H1 (cell line): ENCODE measurements around the gene ARMC12. TPM values are rescaled to one million over a fixed set of nuclear protein-coding genes. Genes with fewer than 3 reads are reported as not detected.

Source experiments
- CEBPB ChIP-seq: IDR thresholded peaks from 2 replicates; pipeline ENCODE4 v1.6.1; 2012; ENCODE audit warnings: low read depth, low read length
- HDAC2 ChIP-seq, 2 experiments: fragments of 300-600 bp in 1 of 2; sonication (generic) in 1 of 2; IDR thresholded peaks; 2 replicates each; pipeline ENCODE4 v1.6.1; 2011 to 2012; ENCODE audit warnings: low read depth in 2 of 2, low read length in 2 of 2, mild to moderate bottlenecking in 2 of 2, moderate library complexity in 2 of 2, borderline replicate concordance in 1 of 2, inconsistent platforms in 1 of 2
- polyA plus RNA-seq, 7 experiments: library from polyadenylated mRNA; depleted of rRNA in 3 of 7; stranded (reverse) in 5 of 7; unstranded in 2 of 7; fragments of >200 nt in 5 of 7; fragments of 200-250 nt in 2 of 7; gene quantifications; 1 replicate in 5 of 7; 2 replicates in 1 of 7; 4 replicates in 1 of 7; pipeline versions ENCODE4 v1.2.1 to v1.2.3, GENCODE V29; 2011 to 2013; ENCODE audit warnings: missing spikeins in 2 of 7, mixed read lengths in 2 of 7
- total RNA-seq: library from RNA; stranded (reverse); fragmentation: NEBNext Ultra II Directional; extraction: Animal tissue kit (Norgen Biotek cat#: 25700); gene quantifications from 2 replicates; pipeline ENCODE4 v1.2.1, GENCODE V29; 2021
- TF ChIP-seq, protein P1 (sequence below): IDR thresholded peaks from 2 replicates; pipeline ENCODE4 v1.6.1; 2011; ENCODE audit warnings: low read length, improper control_type of control experiment
- TF ChIP-seq, protein P2 (sequence below), 3 experiments: IDR thresholded peaks; 1 replicate in 2 of 3; 2 replicates in 1 of 3; pipeline versions ENCODE4 v1.5.1 to v1.6.1; 2011; ENCODE audit warnings: low read length in 3 of 3, mild to moderate bottlenecking in 3 of 3, inconsistent platforms in 2 of 3, low read depth in 1 of 3, moderate library complexity in 1 of 3; ENCODE audit not compliant: insufficient read depth in 1 of 3; ENCODE audit errors: control extremely low read depth in 1 of 3
- TF ChIP-seq, protein P3 (sequence below): fragments of 300-600 bp; sonication (generic); IDR thresholded peaks from 2 replicates; pipeline ENCODE4 v1.7.1; 2012; ENCODE audit warnings: low read length, moderate library complexity, mild to moderate bottlenecking, inconsistent platforms; ENCODE audit not compliant: insufficient replicate concordance

Gene ARMC12
- total and polyA plus RNA-seq, 2 of the 8 experiments (the other 6 are each of a cell fraction or from before 2014, with no cell fraction given): 0.86 to 3.7 TPM

DNA sequence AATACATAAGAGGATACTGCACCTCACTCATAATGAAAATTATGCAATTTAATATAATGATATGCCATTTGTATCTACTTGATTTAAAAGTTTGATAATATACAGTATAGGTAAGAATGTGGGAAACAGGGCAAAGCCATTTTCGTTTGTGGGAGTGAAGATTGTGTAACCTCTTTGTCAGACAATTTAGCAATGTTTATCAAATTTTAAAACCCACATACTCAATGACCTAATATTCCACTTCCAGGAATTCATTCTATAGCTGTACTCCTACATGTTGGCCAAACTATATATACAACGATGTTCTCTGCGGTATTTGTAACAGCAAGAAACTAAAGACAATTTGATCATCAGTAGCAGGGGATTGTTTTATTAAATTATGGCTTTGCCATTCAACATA is 30.4 kb upstream of the ARMC12 start (continued):
- TF ChIP-seq, protein P1, sequence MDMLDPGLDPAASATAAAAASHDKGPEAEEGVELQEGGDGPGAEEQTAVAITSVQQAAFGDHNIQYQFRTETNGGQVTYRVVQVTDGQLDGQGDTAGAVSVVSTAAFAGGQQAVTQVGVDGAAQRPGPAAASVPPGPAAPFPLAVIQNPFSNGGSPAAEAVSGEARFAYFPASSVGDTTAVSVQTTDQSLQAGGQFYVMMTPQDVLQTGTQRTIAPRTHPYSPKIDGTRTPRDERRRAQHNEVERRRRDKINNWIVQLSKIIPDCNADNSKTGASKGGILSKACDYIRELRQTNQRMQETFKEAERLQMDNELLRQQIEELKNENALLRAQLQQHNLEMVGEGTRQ: no peak
- TF ChIP-seq HDAC2 (IDR thresholded peaks at IDR 0.05; ENCODE audit: borderline replicate concordance in 1 of 2, low read depth in 2 of 2, low read length in 2 of 2): no peak
- TF ChIP-seq CEBPB: no peak
- TF ChIP-seq, protein P2, sequence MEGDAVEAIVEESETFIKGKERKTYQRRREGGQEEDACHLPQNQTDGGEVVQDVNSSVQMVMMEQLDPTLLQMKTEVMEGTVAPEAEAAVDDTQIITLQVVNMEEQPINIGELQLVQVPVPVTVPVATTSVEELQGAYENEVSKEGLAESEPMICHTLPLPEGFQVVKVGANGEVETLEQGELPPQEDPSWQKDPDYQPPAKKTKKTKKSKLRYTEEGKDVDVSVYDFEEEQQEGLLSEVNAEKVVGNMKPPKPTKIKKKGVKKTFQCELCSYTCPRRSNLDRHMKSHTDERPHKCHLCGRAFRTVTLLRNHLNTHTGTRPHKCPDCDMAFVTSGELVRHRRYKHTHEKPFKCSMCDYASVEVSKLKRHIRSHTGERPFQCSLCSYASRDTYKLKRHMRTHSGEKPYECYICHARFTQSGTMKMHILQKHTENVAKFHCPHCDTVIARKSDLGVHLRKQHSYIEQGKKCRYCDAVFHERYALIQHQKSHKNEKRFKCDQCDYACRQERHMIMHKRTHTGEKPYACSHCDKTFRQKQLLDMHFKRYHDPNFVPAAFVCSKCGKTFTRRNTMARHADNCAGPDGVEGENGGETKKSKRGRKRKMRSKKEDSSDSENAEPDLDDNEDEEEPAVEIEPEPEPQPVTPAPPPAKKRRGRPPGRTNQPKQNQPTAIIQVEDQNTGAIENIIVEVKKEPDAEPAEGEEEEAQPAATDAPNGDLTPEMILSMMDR (IDR thresholded peaks at IDR 0.05; ENCODE audit: control extremely low read depth in 1 of 3, insufficient read depth in 1 of 3, low read depth in 1 of 3, low read length in 3 of 3): no peak
- TF ChIP-seq, protein P3, sequence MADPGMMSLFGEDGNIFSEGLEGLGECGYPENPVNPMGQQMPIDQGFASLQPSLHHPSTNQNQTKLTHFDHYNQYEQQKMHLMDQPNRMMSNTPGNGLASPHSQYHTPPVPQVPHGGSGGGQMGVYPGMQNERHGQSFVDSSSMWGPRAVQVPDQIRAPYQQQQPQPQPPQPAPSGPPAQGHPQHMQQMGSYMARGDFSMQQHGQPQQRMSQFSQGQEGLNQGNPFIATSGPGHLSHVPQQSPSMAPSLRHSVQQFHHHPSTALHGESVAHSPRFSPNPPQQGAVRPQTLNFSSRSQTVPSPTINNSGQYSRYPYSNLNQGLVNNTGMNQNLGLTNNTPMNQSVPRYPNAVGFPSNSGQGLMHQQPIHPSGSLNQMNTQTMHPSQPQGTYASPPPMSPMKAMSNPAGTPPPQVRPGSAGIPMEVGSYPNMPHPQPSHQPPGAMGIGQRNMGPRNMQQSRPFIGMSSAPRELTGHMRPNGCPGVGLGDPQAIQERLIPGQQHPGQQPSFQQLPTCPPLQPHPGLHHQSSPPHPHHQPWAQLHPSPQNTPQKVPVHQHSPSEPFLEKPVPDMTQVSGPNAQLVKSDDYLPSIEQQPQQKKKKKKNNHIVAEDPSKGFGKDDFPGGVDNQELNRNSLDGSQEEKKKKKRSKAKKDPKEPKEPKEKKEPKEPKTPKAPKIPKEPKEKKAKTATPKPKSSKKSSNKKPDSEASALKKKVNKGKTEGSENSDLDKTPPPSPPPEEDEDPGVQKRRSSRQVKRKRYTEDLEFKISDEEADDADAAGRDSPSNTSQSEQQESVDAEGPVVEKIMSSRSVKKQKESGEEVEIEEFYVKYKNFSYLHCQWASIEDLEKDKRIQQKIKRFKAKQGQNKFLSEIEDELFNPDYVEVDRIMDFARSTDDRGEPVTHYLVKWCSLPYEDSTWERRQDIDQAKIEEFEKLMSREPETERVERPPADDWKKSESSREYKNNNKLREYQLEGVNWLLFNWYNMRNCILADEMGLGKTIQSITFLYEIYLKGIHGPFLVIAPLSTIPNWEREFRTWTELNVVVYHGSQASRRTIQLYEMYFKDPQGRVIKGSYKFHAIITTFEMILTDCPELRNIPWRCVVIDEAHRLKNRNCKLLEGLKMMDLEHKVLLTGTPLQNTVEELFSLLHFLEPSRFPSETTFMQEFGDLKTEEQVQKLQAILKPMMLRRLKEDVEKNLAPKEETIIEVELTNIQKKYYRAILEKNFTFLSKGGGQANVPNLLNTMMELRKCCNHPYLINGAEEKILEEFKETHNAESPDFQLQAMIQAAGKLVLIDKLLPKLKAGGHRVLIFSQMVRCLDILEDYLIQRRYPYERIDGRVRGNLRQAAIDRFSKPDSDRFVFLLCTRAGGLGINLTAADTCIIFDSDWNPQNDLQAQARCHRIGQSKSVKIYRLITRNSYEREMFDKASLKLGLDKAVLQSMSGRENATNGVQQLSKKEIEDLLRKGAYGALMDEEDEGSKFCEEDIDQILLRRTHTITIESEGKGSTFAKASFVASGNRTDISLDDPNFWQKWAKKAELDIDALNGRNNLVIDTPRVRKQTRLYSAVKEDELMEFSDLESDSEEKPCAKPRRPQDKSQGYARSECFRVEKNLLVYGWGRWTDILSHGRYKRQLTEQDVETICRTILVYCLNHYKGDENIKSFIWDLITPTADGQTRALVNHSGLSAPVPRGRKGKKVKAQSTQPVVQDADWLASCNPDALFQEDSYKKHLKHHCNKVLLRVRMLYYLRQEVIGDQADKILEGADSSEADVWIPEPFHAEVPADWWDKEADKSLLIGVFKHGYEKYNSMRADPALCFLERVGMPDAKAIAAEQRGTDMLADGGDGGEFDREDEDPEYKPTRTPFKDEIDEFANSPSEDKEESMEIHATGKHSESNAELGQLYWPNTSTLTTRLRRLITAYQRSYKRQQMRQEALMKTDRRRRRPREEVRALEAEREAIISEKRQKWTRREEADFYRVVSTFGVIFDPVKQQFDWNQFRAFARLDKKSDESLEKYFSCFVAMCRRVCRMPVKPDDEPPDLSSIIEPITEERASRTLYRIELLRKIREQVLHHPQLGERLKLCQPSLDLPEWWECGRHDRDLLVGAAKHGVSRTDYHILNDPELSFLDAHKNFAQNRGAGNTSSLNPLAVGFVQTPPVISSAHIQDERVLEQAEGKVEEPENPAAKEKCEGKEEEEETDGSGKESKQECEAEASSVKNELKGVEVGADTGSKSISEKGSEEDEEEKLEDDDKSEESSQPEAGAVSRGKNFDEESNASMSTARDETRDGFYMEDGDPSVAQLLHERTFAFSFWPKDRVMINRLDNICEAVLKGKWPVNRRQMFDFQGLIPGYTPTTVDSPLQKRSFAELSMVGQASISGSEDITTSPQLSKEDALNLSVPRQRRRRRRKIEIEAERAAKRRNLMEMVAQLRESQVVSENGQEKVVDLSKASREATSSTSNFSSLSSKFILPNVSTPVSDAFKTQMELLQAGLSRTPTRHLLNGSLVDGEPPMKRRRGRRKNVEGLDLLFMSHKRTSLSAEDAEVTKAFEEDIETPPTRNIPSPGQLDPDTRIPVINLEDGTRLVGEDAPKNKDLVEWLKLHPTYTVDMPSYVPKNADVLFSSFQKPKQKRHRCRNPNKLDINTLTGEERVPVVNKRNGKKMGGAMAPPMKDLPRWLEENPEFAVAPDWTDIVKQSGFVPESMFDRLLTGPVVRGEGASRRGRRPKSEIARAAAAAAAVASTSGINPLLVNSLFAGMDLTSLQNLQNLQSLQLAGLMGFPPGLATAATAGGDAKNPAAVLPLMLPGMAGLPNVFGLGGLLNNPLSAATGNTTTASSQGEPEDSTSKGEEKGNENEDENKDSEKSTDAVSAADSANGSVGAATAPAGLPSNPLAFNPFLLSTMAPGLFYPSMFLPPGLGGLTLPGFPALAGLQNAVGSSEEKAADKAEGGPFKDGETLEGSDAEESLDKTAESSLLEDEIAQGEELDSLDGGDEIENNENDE: no peak
